Left lung (tissue), 10 donors: ENCODE measurements around the gene TCF7L1. TPM values are rescaled to one million over a fixed set of nuclear protein-coding genes. Genes with fewer than 3 reads are reported as not detected.

ENCODE experiments used
- ATAC-seq: fragments of 200-7000 bp; cut with Tn5 transposase; one replicate; pipeline ENCODE4 v1.9.1; 2020; ENCODE audit warnings: moderate library complexity
- DNase-seq, 4 donors: peaks; one replicate each; pipeline ENCODE4 v3.0.0-alpha.2; 2013 to 2020
- H3K27ac ChIP-seq, 2 donors: fragments of 200-600 bp; sonication (generic) in 1 of 2; one replicate each; pipeline versions ENCODE4 v1.5.0 to v1.8.0; 2020 to 2021
- H3K27me3 ChIP-seq, 2 donors: fragments of 200-600 bp; sonication (generic) in 1 of 2; one replicate each; pipeline versions ENCODE4 v1.5.0 to v1.8.0; 2020 to 2021
- H3K36me3 ChIP-seq, 2 donors: fragments of 200-600 bp; sonication (generic) in 1 of 2; one replicate each; pipeline versions ENCODE4 v1.5.0 to v1.8.0; 2020 to 2021
- H3K4me1 ChIP-seq, 2 donors: fragments of 200-600 bp; one replicate each; pipeline ENCODE4 v1.8.0; 2021
- H3K4me3 ChIP-seq, 2 donors: fragments of 200-600 bp; sonication (generic) in 1 of 2; one replicate each; pipeline versions ENCODE4 v1.5.0 to v1.8.0; 2020 to 2021; ENCODE audit warnings: mild to moderate bottlenecking in 1 of 2
- H3K9me3 ChIP-seq, 2 donors: fragments of 200-600 bp; sonication (generic) in 1 of 2; one replicate each; pipeline versions ENCODE4 v1.5.0 to v1.8.0; 2020 to 2021
- CTCF ChIP-seq, 2 donors: fragments of 200-600 bp; sonication (generic) in 1 of 2; IDR thresholded peaks; one replicate each; pipeline versions ENCODE4 v1.5.0 to v1.8.0; 2021; ENCODE audit warnings: antibody characterized with exemption in 2 of 2
- intact Hi-C, 2 donors: fragments of 100-400 bp; cut with DNase I; formaldehyde crosslinking; loops; one replicate each; pipeline versions ENCODE4 v1.11.2 to v1.14.2; 2022
- polyA plus RNA-seq, 6 donors: library from polyadenylated mRNA; unstranded; fragments of 120-200 nt; gene quantifications; one replicate each; pipeline ENCODE4 v1.2.1, GENCODE V29; 2013; ENCODE audit not compliant: insufficient read length in 6 of 6
- total RNA-seq, 2 donors: library from RNA; stranded (reverse); fragmentation: NEBNext Ultra II Directional; extraction: Animal tissue kit (Norgen Biotek cat#: 25700); gene quantifications; one replicate each; pipeline ENCODE4 v1.2.1, GENCODE V29; 2021
- donor health status: DM: no; HTN: yes; CAD: no.
- donor health status: DM: no; HTN: no; CAD: no.

Gene TCF7L1
- total and polyA plus RNA-seq, 8 donors, result 16.4 to 63.9 (median 57.5) TPM

GRCh38 chr2:85187069-85187468 is 53.9 kb downstream of the TCF7L1 start:
- H3K27ac ChIP-seq, result no peak overlapping the region
- peaks cover 0 to 6% of the 10 kb centered on the region in 2 donors for H3K4me1 ChIP-seq
- intact Hi-C loops, result no loop called here
- no peak for TF ChIP-seq CTCF (IDR thresholded peaks at IDR 0.05)
- no peak overlapping the region for H3K4me3 ChIP-seq
- H3K36me3 ChIP-seq, result no peaks in the 10 kb centered on the region
- no peaks in the 10 kb centered on the region for H3K9me3 ChIP-seq
- no peak for ATAC-seq
- no peaks in the 10 kb centered on the region for H3K27me3 ChIP-seq
- DNase-seq, result no peak

- Histone ChIP-seq H3K36me3 (no peaks in the 10 kb centered on the region), H3K9me3 (no peaks in the 10 kb centered on the region), H3K4me3 (no peak overlapping the region), H3K27me3 (no peaks in the 10 kb centered on the region), H3K4me1 (peaks cover 0 to 6% of the 10 kb centered on the region in 2 donors), H3K27ac (no peak overlapping the region)
- TF ChIP-seq CTCF (IDR thresholded peaks at IDR 0.05), result no peak
- intact Hi-C loops, result no loop called here
- ATAC-seq, result peak; percentile 86
- no peak for DNase-seq
Observed at GRCh38 chr2:85188852-85189251, 55.7 kb downstream of the TCF7L1 start.

GRCh38 chr2:85189606-85190270 is 56.5 kb downstream of the TCF7L1 start:
- Histone ChIP-seq H3K4me3 (no peak overlapping the region), H3K27ac (no peak overlapping the region), H3K36me3 (no peaks in the 10 kb centered on the region), H3K9me3 (no peaks in the 10 kb centered on the region), H3K4me1 (peaks cover 0 to 6% of the 10 kb centered on the region in 2 donors), H3K27me3 (no peaks in the 10 kb centered on the region)
- no peak for TF ChIP-seq CTCF (IDR thresholded peaks at IDR 0.05)
- intact Hi-C loops, result no loop called here
- ATAC-seq, result peak; percentile 48
- DNase-seq, result no peak

- Histone ChIP-seq H3K27me3 (no peaks in the 10 kb centered on the region), H3K4me1 (peaks cover 0 to 6% of the 10 kb centered on the region in 2 donors), H3K4me3 (no peak overlapping the region), H3K36me3 (no peaks in the 10 kb centered on the region), H3K9me3 (no peaks in the 10 kb centered on the region), H3K27ac (no peak overlapping the region)
- ATAC-seq (no peak), DNase-seq (no peak)
- intact Hi-C loops, result no loop called here
- TF ChIP-seq CTCF (IDR thresholded peaks at IDR 0.05), result no peak
Observed at GRCh38 chr2:85191157-85191556, 58.0 kb downstream of the TCF7L1 start.

GRCh38 chr2:85194780-85195480 is 61.7 kb downstream of the TCF7L1 start:
- DNase-seq, result no peak
- H3K4me1 ChIP-seq, result no peaks in the 10 kb centered on the region
- no peak for ATAC-seq

More at GRCh38 chr2:85194780-85195480, 61.7 kb downstream of the TCF7L1 start:
- no peak for TF ChIP-seq CTCF (IDR thresholded peaks at IDR 0.05)
- Histone ChIP-seq H3K4me3 (no peak overlapping the region), H3K36me3 (no peaks in the 10 kb centered on the region), H3K9me3 (no peaks in the 10 kb centered on the region), H3K27me3 (no peaks in the 10 kb centered on the region), H3K27ac (no peak overlapping the region)
- intact Hi-C loops, result no loop called here
